Body of pancreas (tissue), 4 donors: ENCODE measurements around the gene MTHFD1. TPM values are rescaled to one million over a fixed set of nuclear protein-coding genes. Genes with fewer than 3 reads are reported as not detected.

Source experiments
- ATAC-seq: fragments of 150-250 bp; one replicate; pipeline ENCODE4 v1.9.1; 2016
- DNase-seq, 4 donors: peaks; one replicate each; pipeline ENCODE4 v3.0.0-alpha.2; 2019
- H3K27ac ChIP-seq, 4 donors: fragments of 200-600 bp; sonication (generic); 1 replicate in 3 of 4; 2 replicates in 1 of 4; pipeline versions ENCODE4 v1.5.1 to v1.6.1; 2016 to 2019; ENCODE audit warnings: mild to moderate bottlenecking in 1 of 4, mixed read lengths in 1 of 4, moderate library complexity in 1 of 4
- H3K27me3 ChIP-seq, 2 donors: fragments of 200-600 bp; sonication (generic); one replicate each; pipeline ENCODE4 v1.6.0; 2016; ENCODE audit warnings: mild to moderate bottlenecking in 1 of 2
- H3K36me3 ChIP-seq, 2 donors: fragments of 200-600 bp; sonication (generic); replicated peaks in 1 of 2; 2 replicates each; pipeline ENCODE4 v1.5.1; 2016; ENCODE audit warnings: low read depth in 2 of 2; ENCODE audit not compliant: insufficient read depth in 1 of 2
- H3K4me1 ChIP-seq: fragments of 200-600 bp; sonication (generic); one replicate; pipeline ENCODE4 v1.6.0; 2016
- H3K4me3 ChIP-seq, 2 donors: fragments of 200-600 bp; sonication (generic); 1 replicate in 1 of 2; 2 replicates in 1 of 2; pipeline ENCODE4 v1.5.1; 2016 to 2019
- H3K9me3 ChIP-seq, 3 donors: fragments of 200-600 bp; sonication (generic); 1 replicate in 2 of 3; 2 replicates in 1 of 3; pipeline ENCODE4 v1.5.1; 2016
- POLR2A ChIP-seq, 3 donors: fragments of 450-650 bp; IDR thresholded peaks; one replicate each; pipeline ENCODE4 v1.6.1; 2016; ENCODE audit warnings: antibody characterized with exemption in 3 of 3, mild to moderate bottlenecking in 2 of 3
- WGBS, 2 donors: methylation state at CpG; one replicate each; pipeline ENCODE4 v1.1.5; 2017; 5-methylcytosine and 5-hydroxymethylcytosine counted together
- intact Hi-C: fragments of 100-400 bp; cut with DNase I; formaldehyde crosslinking; loops from one replicate; pipeline ENCODE4 v1.15.1; 2023
- total RNA-seq, 2 donors: library from RNA; depleted of rRNA; stranded (reverse); fragments of >200 nt; gene quantifications; one replicate each; pipeline ENCODE4 v1.1.0, GENCODE V29; 2016
- TF ChIP-seq, protein P1 (sequence below), 7 experiments: fragments of 450-650 bp in 4 of 7; fragments of 200-600 bp in 3 of 7; sonication (generic) in 3 of 7; IDR thresholded peaks; one replicate each; pipeline ENCODE4 v1.5.1; 2016 to 2019; ENCODE audit warnings: antibody characterized with exemption in 7 of 7

Gene MTHFD1
- total RNA-seq, 2 donors from 2014 or later, result 20.2 to 29.3 TPM

DNA sequence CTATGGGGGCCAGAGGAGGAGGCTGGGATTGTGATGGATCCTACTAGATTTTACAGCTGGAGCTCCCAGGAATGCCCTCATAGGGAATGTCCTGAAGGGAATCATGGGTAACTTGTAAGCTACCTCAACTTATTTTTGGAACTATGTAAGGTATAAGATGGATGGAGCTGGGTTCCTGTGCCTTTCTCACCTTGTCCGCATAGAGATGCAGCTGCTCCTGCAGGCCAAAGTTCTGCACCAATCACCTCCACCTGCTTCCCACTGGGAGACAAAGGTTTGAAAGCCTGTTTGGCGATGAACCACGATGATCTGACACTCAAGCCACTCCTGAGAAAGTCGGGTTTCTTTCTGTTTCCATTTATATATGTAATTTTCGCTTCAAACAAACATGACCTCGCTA, 76.5 kb downstream of the MTHFD1 start:
- Histone ChIP-seq H3K9me3 (no peaks in the 10 kb centered on the region), H3K36me3 (peaks cover 0 to 2% of the 10 kb centered on the region in 2 donors), H3K27ac (no peak overlapping the region), H3K4me1 (peaks cover 15% of the 10 kb centered on the region), H3K4me3 (no peak overlapping the region), H3K27me3 (no peaks in the 10 kb centered on the region)
- intact Hi-C loops, result no loop called here
- no peak for DNase-seq
- TF ChIP-seq POLR2A (IDR thresholded peaks at IDR 0.05), result no peak
- TF ChIP-seq, protein P1, sequence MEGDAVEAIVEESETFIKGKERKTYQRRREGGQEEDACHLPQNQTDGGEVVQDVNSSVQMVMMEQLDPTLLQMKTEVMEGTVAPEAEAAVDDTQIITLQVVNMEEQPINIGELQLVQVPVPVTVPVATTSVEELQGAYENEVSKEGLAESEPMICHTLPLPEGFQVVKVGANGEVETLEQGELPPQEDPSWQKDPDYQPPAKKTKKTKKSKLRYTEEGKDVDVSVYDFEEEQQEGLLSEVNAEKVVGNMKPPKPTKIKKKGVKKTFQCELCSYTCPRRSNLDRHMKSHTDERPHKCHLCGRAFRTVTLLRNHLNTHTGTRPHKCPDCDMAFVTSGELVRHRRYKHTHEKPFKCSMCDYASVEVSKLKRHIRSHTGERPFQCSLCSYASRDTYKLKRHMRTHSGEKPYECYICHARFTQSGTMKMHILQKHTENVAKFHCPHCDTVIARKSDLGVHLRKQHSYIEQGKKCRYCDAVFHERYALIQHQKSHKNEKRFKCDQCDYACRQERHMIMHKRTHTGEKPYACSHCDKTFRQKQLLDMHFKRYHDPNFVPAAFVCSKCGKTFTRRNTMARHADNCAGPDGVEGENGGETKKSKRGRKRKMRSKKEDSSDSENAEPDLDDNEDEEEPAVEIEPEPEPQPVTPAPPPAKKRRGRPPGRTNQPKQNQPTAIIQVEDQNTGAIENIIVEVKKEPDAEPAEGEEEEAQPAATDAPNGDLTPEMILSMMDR (IDR thresholded peaks at IDR 0.05), result no peak
- 8 to 9% methylated on average over 6 of the region's 6 CpGs for WGBS, 2 donors
- peak; percentile 8 for ATAC-seq

DNA sequence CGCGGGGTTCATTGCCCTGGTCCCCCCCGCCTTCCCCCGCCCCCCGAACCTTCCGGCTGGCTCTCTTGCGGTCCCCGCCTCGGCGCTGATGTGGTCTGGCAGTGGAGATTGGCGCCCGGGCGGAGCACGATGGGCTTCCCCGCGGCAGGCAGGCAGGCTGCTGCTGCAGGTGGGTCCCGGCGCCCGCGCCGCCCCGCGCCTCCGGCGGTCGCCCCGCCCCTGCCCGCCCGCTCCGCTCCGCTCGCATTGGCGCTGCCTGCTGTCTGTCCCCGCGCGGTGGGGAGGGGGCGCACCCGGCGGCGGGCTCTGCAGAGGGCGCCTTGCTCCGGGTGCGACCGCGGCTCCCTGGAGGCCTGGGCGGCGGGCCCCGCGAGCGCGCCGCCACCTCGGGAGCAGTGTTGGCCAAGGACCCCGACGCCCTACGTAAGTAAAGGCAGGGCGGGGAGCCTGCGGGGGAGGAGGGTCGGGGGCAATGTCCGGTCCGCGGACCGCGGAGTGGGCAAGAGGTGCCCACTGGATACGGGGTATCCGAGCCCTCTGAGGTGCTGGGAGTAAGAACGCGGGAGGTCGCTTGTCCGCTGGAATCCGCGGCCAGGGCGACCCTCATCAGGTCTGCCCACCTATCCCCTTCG, 77.2 kb downstream of the MTHFD1 start, which contains the start of gene AKAP5:
Gene AKAP5, plus strand, starts transcription at position 309 of the 632 bp plus-strand sequence. CDS start 2,896 bp downstream, outside the sequence.
- H3K4me3 ChIP-seq, result peak within 1 kb of the TSS; percentile 48 to 49
- no peaks in the 10 kb centered on the region for H3K36me3 ChIP-seq
- peak; percentile 89 for ATAC-seq
- peak; percentile 44 to 77 (median 56) for DNase-seq
- peaks cover 15% of the 10 kb centered on the region for H3K4me1 ChIP-seq
- no peaks in the 10 kb centered on the region for H3K27me3 ChIP-seq
- H3K9me3 ChIP-seq, result no peaks in the 10 kb centered on the region
- H3K27ac ChIP-seq, result peak within 1 kb of the TSS in 3 of 4 donors; percentile 39 to 49 (median 48)
- intact Hi-C loops, result no loop called here
- TF ChIP-seq POLR2A (IDR thresholded peaks at IDR 0.05), result no peak
- TF ChIP-seq, protein P1 (IDR thresholded peaks at IDR 0.05), result no peak
- WGBS, 2 donors, result 1 to 3% methylated on average over 17 to 53 of the region's 74 CpGs

DNA sequence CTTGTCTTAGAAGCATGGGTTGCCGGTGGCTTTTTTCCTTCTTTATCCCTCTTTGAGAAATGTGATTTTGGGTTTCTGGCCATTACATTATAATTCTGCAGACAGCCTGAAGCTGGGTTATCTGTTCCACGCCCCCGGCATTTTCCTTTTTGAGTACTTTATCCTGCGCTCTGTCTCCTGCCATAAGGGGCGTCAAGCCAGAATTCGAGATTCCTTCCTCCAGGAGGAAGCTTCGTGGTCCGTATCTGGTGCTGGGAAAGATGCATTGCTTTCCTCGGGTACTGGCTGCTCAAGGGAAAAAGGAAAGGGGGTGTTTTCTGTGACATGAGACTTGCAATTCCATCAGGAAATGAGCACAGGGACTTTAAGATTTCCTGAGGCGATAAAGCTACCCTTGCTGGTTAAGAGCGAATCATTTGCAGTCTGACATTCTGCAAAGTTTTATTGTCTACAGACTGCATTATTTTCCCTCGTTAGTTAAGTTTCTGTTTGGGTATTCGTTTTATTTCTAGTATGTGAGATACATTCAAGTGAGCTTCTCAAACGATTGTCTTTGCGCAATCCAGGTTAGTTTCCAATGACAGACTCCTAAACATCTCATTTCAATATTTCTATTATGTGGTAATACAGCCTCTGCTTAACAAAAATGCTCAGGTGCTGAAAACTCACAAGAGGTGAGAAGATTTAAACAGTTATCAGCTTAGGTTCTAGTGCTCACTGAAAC, 77.8 kb downstream of the MTHFD1 start:
- intact Hi-C loops, result no loop called here
- Histone ChIP-seq H3K4me3 (peak overlapping the region; percentile 48 to 49), H3K9me3 (no peaks in the 10 kb centered on the region), H3K36me3 (no peaks in the 10 kb centered on the region), H3K4me1 (peaks cover 15% of the 10 kb centered on the region), H3K27ac (peak overlapping the region in 3 of 4 donors; percentile 39 to 49 (median 48)), H3K27me3 (no peaks in the 10 kb centered on the region)
- TF ChIP-seq, protein P1 (IDR thresholded peaks at IDR 0.05), result peak in 2 of 7 experiments; percentile 8 to 18
- no peak for TF ChIP-seq POLR2A (IDR thresholded peaks at IDR 0.05)
- peak; percentile 36 for ATAC-seq
- DNase-seq, result peak in 3 of 4 donors; percentile 16 to 30 (median 19)
- WGBS, 2 donors, result 6 to 8% methylated on average over 15 of the region's 15 CpGs

DNA sequence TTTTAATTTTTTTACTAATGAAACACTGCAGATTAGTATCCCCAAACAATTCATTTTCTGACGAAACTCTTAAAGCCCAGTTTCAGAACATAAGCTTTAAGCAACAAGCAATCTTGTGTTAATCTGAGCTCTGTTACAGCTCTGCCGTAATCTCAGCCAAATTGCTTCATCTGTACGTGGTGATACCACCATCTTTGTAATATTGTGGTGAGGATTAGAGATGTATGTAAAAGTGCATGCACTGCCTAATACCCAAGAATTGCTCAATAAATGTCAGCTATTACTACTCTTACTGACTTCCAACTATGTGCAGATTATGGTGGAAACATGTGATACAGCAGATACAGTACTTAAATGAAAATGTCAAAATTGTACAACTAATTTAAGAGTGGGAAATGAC, 78.9 kb downstream of the MTHFD1 start:
- no peak overlapping the region for H3K27ac ChIP-seq
- intact Hi-C loops, result no loop called here
- no peaks in the 10 kb centered on the region for H3K27me3 ChIP-seq
- WGBS, 2 donors, result 68 to 69% methylated on average over 3 of the region's 3 CpGs
- no peaks in the 10 kb centered on the region for H3K36me3 ChIP-seq
- no peak for DNase-seq
- no peaks in the 10 kb centered on the region for H3K9me3 ChIP-seq
- peaks cover 15% of the 10 kb centered on the region for H3K4me1 ChIP-seq
- TF ChIP-seq, protein P1 (IDR thresholded peaks at IDR 0.05), result no peak
- no peak for TF ChIP-seq POLR2A (IDR thresholded peaks at IDR 0.05)
- ATAC-seq, result no peak
- H3K4me3 ChIP-seq, result no peak overlapping the region
